ENCODE measurements around the gene TRIM26. TPM values are rescaled to one million over a fixed set of nuclear protein-coding genes. Genes with fewer than 3 reads are reported as not detected.

Gene TRIM26
- total and polyA plus RNA-seq, 2 donors (not counting 3 experiments of a cell fraction or from before 2014, with no cell fraction given), result 30.4 to 34.5 TPM

GRCh38 chr6:30152910-30153610, 60.1 kb downstream of the TRIM26 start:
- H3K36me3 ChIP-seq (ENCODE audit: control insufficient read depth in 2 of 2, extremely low read depth in 1 of 2, insufficient read depth in 2 of 2, low read length in 2 of 2), result no peaks in the 10 kb centered on the region
- H4K20me1 ChIP-seq (replicated peaks; ENCODE audit: control insufficient read depth, extremely low read depth, insufficient read depth, low read length), result no peaks in the 10 kb centered on the region
- peaks cover 0 to 5% of the 10 kb centered on the region in 2 experiments for H3K27me3 ChIP-seq (ENCODE audit: control insufficient read depth in 2 of 2, insufficient read depth in 2 of 2, low read length in 2 of 2)
- no peak for DNase-seq (ENCODE audit: low read depth, low spot score)
- dilution Hi-C loops (cut with MboI; ENCODE audit: extremely low pct_ligation_motif_present, low sequenced_read_pairs), result no loop called here
- ChIA-PET CTCF (interaction anchor here (1.3 kb wide), 1 partner anchor 22 kb away, joined by 3 read pairs; no protein-coding TSS in a partner anchor), POLR2A (no interaction called here)
- no peaks in the 10 kb centered on the region for H3K9me3 ChIP-seq (replicated peaks; ENCODE audit: control insufficient read depth, insufficient read depth, low read length)
- H3K79me2 ChIP-seq (ENCODE audit: control insufficient read depth, insufficient read depth, low read length), result no peaks in the 10 kb centered on the region
- H3K4me2 ChIP-seq (ENCODE audit: insufficient read depth, low read length), result no peak overlapping the region
- H3K4me3 ChIP-seq (replicated peaks in 1 of 3; ENCODE audit: insufficient read depth in 1 of 3, low read depth in 1 of 3, low read length in 3 of 3), result no peak overlapping the region
- no peak overlapping the region for H2AFZ ChIP-seq (ENCODE audit: low read depth, low read length)
- H3K27ac ChIP-seq (ENCODE audit: insufficient read depth, low read depth, low read length), result no peak overlapping the region
- no peak overlapping the region for H3K9ac ChIP-seq (replicated peaks; ENCODE audit: extremely low read depth, insufficient read depth, low read length)
- TF ChIP-seq GATA2 (IDR thresholded peaks at IDR 0.05; ENCODE audit: insufficient read depth, insufficient read length, low read depth, low read length) (no peak), EZH2 (IDR thresholded peaks at IDR 0.05; ENCODE audit: borderline replicate concordance, low read depth, low read length, severe bottlenecking) (no peak), POLR2A (IDR thresholded peaks at IDR 0.05; ENCODE audit: low read depth, low read length) (no peak), FOS (IDR thresholded peaks at IDR 0.05; ENCODE audit: borderline replicate concordance, insufficient read depth, low read length) (no peak), POLR2AphosphoS5 (IDR thresholded peaks at IDR 0.05; ENCODE audit: insufficient read depth, low read depth, low read length) (no peak), JUN (IDR thresholded peaks at IDR 0.05; ENCODE audit: borderline replicate concordance, insufficient read depth, insufficient read length, low read depth) (no peak), MYC (IDR thresholded peaks at IDR 0.05; ENCODE audit: low read depth, low read length) (no peak), MAX (IDR thresholded peaks at IDR 0.05; ENCODE audit: insufficient read depth, insufficient read length) (no peak), CTCF (IDR thresholded peaks at IDR 0.05; ENCODE audit: extremely low read depth in 1 of 2, insufficient read depth in 1 of 2, low read depth in 1 of 2, low read length in 2 of 2) (no peak)
- H3K4me1 ChIP-seq (ENCODE audit: control insufficient read depth, extremely low read depth, insufficient read depth, low read length), result peaks cover 8% of the 10 kb centered on the region
- BruUV-seq (replicated peaks), result no TSS peak
- intact Hi-C loops (cut with micrococcal nuclease), result no loop called here
- H3K9me1 ChIP-seq (replicated peaks; ENCODE audit: control insufficient read depth, extremely low read depth, insufficient read depth, low read length), result no peaks in the 10 kb centered on the region
- FAIRE-seq, result no peak
